GM11168 (cell line): Measurements from ENCODE around the gene ZC3H13.
"Not testable (repeated sequence)": the region's sequence is repeated elsewhere in the genome, so short reads cannot be mapped to it uniquely, and the experiment has no call there.

Source experiments
- in situ Hi-C: fragments of 300-500 bp; cut with MboI; formaldehyde crosslinking; loops from one replicate; pipeline ENCODE4 v1.12.0; 2022; ENCODE audit warnings: low sequenced_read_pairs; ENCODE audit not compliant: unreplicated experiment

ZC3H13 gene

GRCh38 chr13:46010148-46010547 lies 42.4 kb downstream of the ZC3H13 start:
- in situ Hi-C loops, result no loop called here

- in situ Hi-C loops, result no loop called here
These were observed 43.9 kb downstream of the ZC3H13 start for GRCh38 chr13:46008631-46009030.

- in situ Hi-C loops, result no loop called here
These were observed 45.7 kb downstream of the ZC3H13 start for GRCh38 chr13:46006688-46007452.

GRCh38 chr13:46004491-46004890 lies 48.1 kb downstream of the ZC3H13 start:
- in situ Hi-C loops, result no loop called here

- in situ Hi-C loops, result no loop called here
These were observed 55.9 kb downstream of the ZC3H13 start for GRCh38 chr13:45996631-45997030.

- in situ Hi-C loops, result no loop called here
These were observed 57.3 kb downstream of the ZC3H13 start for GRCh38 chr13:45995245-45995644.

GRCh38 chr13:45994752-45995151 lies 57.8 kb downstream of the ZC3H13 start:
- in situ Hi-C loops, result no loop called here

GRCh38 chr13:45989607-45990006 lies 62.9 kb downstream of the ZC3H13 start:
- in situ Hi-C loops, result no loop called here

- in situ Hi-C loops, result not testable (repeated sequence)
These were observed 71.4 kb downstream of the ZC3H13 start for GRCh38 chr13:45981127-45981526.

GRCh38 chr13:45975337-45975736 lies 77.2 kb downstream of the ZC3H13 start:
- in situ Hi-C loops, result no loop called here

- in situ Hi-C loops, result no loop called here
These were observed 78.0 kb downstream of the ZC3H13 start for GRCh38 chr13:45974500-45974899.

- in situ Hi-C loops, result no loop called here
These were observed 85.0 kb downstream of the ZC3H13 start for GRCh38 chr13:45967589-45967988.

GRCh38 chr13:45966715-45967114 lies 85.8 kb downstream of the ZC3H13 start:
- in situ Hi-C loops, result no loop called here

- in situ Hi-C loops, result no loop called here
These were observed 91.1 kb downstream of the ZC3H13 start for GRCh38 chr13:45961468-45961867.

GRCh38 chr13:45954836-45955800 lies 97.4 kb downstream of the ZC3H13 start:
- in situ Hi-C loops, result no loop called here

- in situ Hi-C loops, result no loop called here
These were observed 99.5 kb downstream of the ZC3H13 start for GRCh38 chr13:45953082-45953481.

GRCh38 chr13:45951724-45952123 lies 100.8 kb downstream of the ZC3H13 start:
- in situ Hi-C loops, result no loop called here

GRCh38 chr13:45951166-45951565 lies 101.4 kb downstream of the ZC3H13 start:
- in situ Hi-C loops, result no loop called here

- in situ Hi-C loops, result no loop called here
These were observed 102.1 kb downstream of the ZC3H13 start for GRCh38 chr13:45950386-45951000.

- in situ Hi-C loops, result no loop called here
These were observed 103.4 kb downstream of the ZC3H13 start for GRCh38 chr13:45949161-45949560.

GRCh38 chr13:45943965-45944364 lies 108.6 kb downstream of the ZC3H13 start:
- in situ Hi-C loops, result no loop called here
